ENCODE measurements around the gene SLC24A5. TPM values are rescaled to one million over a fixed set of nuclear protein-coding genes. Genes with fewer than 3 reads are reported as not detected.

Gene SLC24A5
- polyA plus RNA-seq (2013, experiment 1 of 2; ENCODE audit: insufficient read length) = not detected
- not detected for polyA plus RNA-seq (2013, experiment 2 of 2; ENCODE audit: insufficient read length)

- DNase-seq = no peak
Measured at GRCh38 chr15:48120745-48121144, at the start of gene SLC24A5. SLC24A5 (plus strand) TSS chr15:48120990; CDS start chr15:48121045, 55 bp downstream.

- DNase-seq = no peak
Measured at GRCh38 chr15:48072941-48073340, 47.8 kb upstream of the SLC24A5 start.

GRCh38 chr15:48073881-48074280 is 46.9 kb upstream of the SLC24A5 start:
- DNase-seq = no peak

- DNase-seq = no peak
Measured at GRCh38 chr15:48076454-48076853, 44.3 kb upstream of the SLC24A5 start.

GRCh38 chr15:48077616-48078184 is 43.1 kb upstream of the SLC24A5 start:
- DNase-seq = no peak

- peak; percentile 40 for DNase-seq
Measured at GRCh38 chr15:48084759-48085590, 35.8 kb upstream of the SLC24A5 start.

- DNase-seq = no peak
Measured at GRCh38 chr15:48085591-48085930, 35.2 kb upstream of the SLC24A5 start.

- no peak for DNase-seq
Measured at GRCh38 chr15:48086133-48086532, 34.7 kb upstream of the SLC24A5 start.

- DNase-seq = peak; percentile 68
Measured at GRCh38 chr15:48086576-48086975, 34.2 kb upstream of the SLC24A5 start.

GRCh38 chr15:48087844-48088243 is 32.9 kb upstream of the SLC24A5 start:
- no peak for DNase-seq

- DNase-seq = no peak
Measured at GRCh38 chr15:48089702-48090101, 31.1 kb upstream of the SLC24A5 start.

- DNase-seq = no peak
Measured at GRCh38 chr15:48090115-48090514, 30.7 kb upstream of the SLC24A5 start.

GRCh38 chr15:48090666-48091065 is 30.1 kb upstream of the SLC24A5 start:
- DNase-seq = no peak

- peak; percentile 9 for DNase-seq
Measured at GRCh38 chr15:48091522-48091921, 29.3 kb upstream of the SLC24A5 start.

- no peak for DNase-seq
Measured at GRCh38 chr15:48096355-48096786, 24.4 kb upstream of the SLC24A5 start.

- peak; percentile 89 for DNase-seq
Measured at GRCh38 chr15:48096813-48097212, 24.0 kb upstream of the SLC24A5 start.

- DNase-seq = no peak
Measured at GRCh38 chr15:48097264-48097663, 23.5 kb upstream of the SLC24A5 start.

- no peak for DNase-seq
Measured at GRCh38 chr15:48101376-48101961, 19.3 kb upstream of the SLC24A5 start.

- DNase-seq = no peak
Measured at GRCh38 chr15:48102167-48102566, 18.6 kb upstream of the SLC24A5 start.

GRCh38 chr15:48103647-48104046 is 17.1 kb upstream of the SLC24A5 start:
- DNase-seq = no peak

GRCh38 chr15:48105936-48106335 is 14.9 kb upstream of the SLC24A5 start:
- no peak for DNase-seq

GRCh38 chr15:48109212-48109611 is 11.6 kb upstream of the SLC24A5 start:
- no peak for DNase-seq

- no peak for DNase-seq
Measured at GRCh38 chr15:48109856-48110531, 10.8 kb upstream of the SLC24A5 start.

Measured in fibroblast of skin of scalp (primary cell).